ENCODE results near the gene SEMA5A.
A peak's percentile ranks its signal among the peaks of the same experiment; 100 is the strongest.

The SEMA5A gene

DNA sequence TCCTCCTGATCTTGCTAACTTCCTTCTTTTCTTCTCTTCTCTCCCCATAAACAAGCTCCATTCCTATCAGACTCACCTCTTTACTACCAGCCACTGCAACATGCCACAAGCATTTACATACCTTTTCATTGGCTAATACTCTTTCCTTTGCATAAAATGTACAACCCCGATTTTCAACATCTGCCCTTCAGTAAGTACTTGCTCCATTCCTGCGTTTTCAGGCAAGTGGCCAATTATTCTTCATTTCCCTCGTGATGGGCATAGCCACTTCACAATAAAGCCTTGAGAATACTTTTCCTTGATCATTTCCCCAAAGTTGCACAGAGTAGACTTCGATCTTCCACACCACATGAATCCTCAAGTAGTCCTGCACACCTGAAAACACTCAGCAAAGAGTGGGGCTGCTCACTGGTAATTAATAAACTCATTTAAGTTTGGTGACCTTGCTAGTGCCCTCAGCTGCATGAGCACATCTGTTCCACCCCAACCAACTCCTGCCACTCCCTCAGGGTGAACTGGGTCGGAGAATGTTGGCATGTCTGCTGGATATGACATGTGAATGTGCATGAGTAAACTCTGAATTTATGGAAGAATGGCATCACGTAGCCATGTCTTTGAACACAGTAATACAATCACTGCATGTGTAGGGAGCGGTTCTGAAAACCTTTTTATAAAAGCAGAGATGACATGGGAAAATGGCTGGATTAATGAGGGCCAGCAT, 535.8 kb downstream of the SEMA5A start:
- WGBS, 2 donors (ENCODE audit: extremely low coverage in 2 of 2, insufficient read length in 2 of 2, insufficient replicate concordance in 1 of 2), result no CpG with 5 or more reads among the region's 7 CpGs
- no peak overlapping the region for H3K14ac ChIP-seq (ENCODE audit: low read length)
- no peak overlapping the region for H3K4me2 ChIP-seq (ENCODE audit: insufficient read depth, low read length, poor library complexity, severe bottlenecking)
- no peak overlapping the region for H3K18ac ChIP-seq (ENCODE audit: low read length)
- H2BK12ac ChIP-seq (ENCODE audit: low read length), result no peak overlapping the region
- H2BK15ac ChIP-seq (ENCODE audit: low read length), result no peak overlapping the region
- no peak overlapping the region for H2AK5ac ChIP-seq (ENCODE audit: low read depth, low read length)
- no peak overlapping the region for H4K8ac ChIP-seq (ENCODE audit: low read depth, low read length)
- no peaks in the 10 kb centered on the region for H3K79me1 ChIP-seq (ENCODE audit: low read depth, low read length)
- no peak overlapping the region for H3K4me3 ChIP-seq (ENCODE audit: low read length in 2 of 2)
- peaks cover 0 to 3% (median 0%) of the 10 kb centered on the region in 3 experiments for H3K27me3 ChIP-seq (ENCODE audit: control insufficient read depth in 3 of 3, insufficient read depth in 3 of 3, low read depth in 1 of 3, low read length in 3 of 3)
- no peak overlapping the region for H3K27ac ChIP-seq (replicated peaks; ENCODE audit: low read length)
- peaks cover 0 to 2% of the 10 kb centered on the region in 2 donors for H3K9me3 ChIP-seq (replicated peaks in 1 of 2; ENCODE audit: control insufficient read depth in 2 of 2, insufficient read depth in 1 of 2, low read depth in 1 of 2, low read length in 2 of 2)
- H4K91ac ChIP-seq (ENCODE audit: low read depth, low read length, poor library complexity), result no peak overlapping the region
- no peaks in the 10 kb centered on the region for H3K36me3 ChIP-seq (replicated peaks in 1 of 2; ENCODE audit: control insufficient read depth in 2 of 2, insufficient read depth in 2 of 2, low read length in 2 of 2)
- H3K23ac ChIP-seq (ENCODE audit: low read depth, low read length, poor library complexity), result no peak overlapping the region
- H3K4me1 ChIP-seq (ENCODE audit: control insufficient read depth in 2 of 2, insufficient read depth in 1 of 2, low read depth in 1 of 2, low read length in 2 of 2), result no peaks in the 10 kb centered on the region
- H2AFZ ChIP-seq (ENCODE audit: low read length), result no peak overlapping the region
- no peak overlapping the region for H2BK120ac ChIP-seq (ENCODE audit: low read depth, low read length)
- DNase-seq (ENCODE audit: low spot score), result no peak
- H3K4ac ChIP-seq (ENCODE audit: low read length), result no peak overlapping the region
- no peak overlapping the region for H3K9ac ChIP-seq (ENCODE audit: low read depth, low read length, poor library complexity)
- H2BK5ac ChIP-seq (ENCODE audit: low read length), result no peak overlapping the region

DNA sequence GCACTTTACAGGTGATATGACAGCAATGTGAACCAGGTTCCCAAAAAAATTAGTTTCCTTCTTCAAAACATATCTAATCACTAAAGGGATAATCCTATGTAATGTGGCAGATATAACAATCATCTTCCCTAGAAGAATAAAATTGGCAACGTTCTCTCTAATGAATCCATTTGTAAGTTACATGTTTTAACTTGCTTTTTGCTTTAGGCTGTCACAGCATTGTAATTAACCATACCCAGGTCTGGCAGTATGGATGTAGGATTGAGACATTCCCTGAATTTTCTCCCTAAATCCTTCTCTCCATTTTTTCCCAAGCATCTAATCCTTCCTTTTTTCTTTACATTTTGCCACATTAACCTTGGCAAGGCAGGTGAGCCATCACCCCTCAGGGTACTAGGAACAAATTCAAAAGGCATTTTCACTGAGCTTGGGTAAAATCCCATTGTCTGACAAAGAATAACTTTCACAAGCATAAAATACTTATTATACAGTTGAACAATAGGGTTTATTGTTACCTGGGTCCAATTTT, 548.3 kb downstream of the SEMA5A start:
- Histone ChIP-seq H3K27me3 (ENCODE audit: control insufficient read depth in 3 of 3, insufficient read depth in 3 of 3, low read depth in 1 of 3, low read length in 3 of 3) (no peaks in the 10 kb centered on the region), H3K9me3 (replicated peaks in 1 of 2; ENCODE audit: control insufficient read depth in 2 of 2, insufficient read depth in 1 of 2, low read depth in 1 of 2, low read length in 2 of 2) (peaks cover 0 to 2% of the 10 kb centered on the region in 2 donors), H3K9ac (ENCODE audit: low read depth, low read length, poor library complexity) (no peak overlapping the region), H3K4me3 (ENCODE audit: low read length in 2 of 2) (no peak overlapping the region), H2BK12ac (ENCODE audit: low read length) (no peak overlapping the region), H3K79me1 (ENCODE audit: low read depth, low read length) (no peaks in the 10 kb centered on the region), H2AFZ (ENCODE audit: low read length) (no peak overlapping the region), H3K4me2 (ENCODE audit: insufficient read depth, low read length, poor library complexity, severe bottlenecking) (no peak overlapping the region), H2BK15ac (ENCODE audit: low read length) (no peak overlapping the region), H2BK120ac (ENCODE audit: low read depth, low read length) (no peak overlapping the region), H4K8ac (ENCODE audit: low read depth, low read length) (no peak overlapping the region), H4K91ac (ENCODE audit: low read depth, low read length, poor library complexity) (no peak overlapping the region), H2AK5ac (ENCODE audit: low read depth, low read length) (no peak overlapping the region), H3K4me1 (ENCODE audit: control insufficient read depth in 2 of 2, insufficient read depth in 1 of 2, low read depth in 1 of 2, low read length in 2 of 2) (peaks cover 0 to 4% of the 10 kb centered on the region in 2 donors), H3K18ac (ENCODE audit: low read length) (no peak overlapping the region), H3K27ac (replicated peaks; ENCODE audit: low read length) (no peak overlapping the region), H2BK5ac (ENCODE audit: low read length) (no peak overlapping the region), H3K23ac (ENCODE audit: low read depth, low read length, poor library complexity) (no peak overlapping the region), H3K4ac (ENCODE audit: low read length) (no peak overlapping the region), H3K14ac (ENCODE audit: low read length) (no peak overlapping the region), H3K36me3 (replicated peaks in 1 of 2; ENCODE audit: control insufficient read depth in 2 of 2, insufficient read depth in 2 of 2, low read length in 2 of 2) (no peaks in the 10 kb centered on the region)
- WGBS, 2 donors (ENCODE audit: extremely low coverage in 2 of 2, insufficient read length in 2 of 2, insufficient replicate concordance in 1 of 2), result no CpG with 5 or more reads among the region's 1 CpG
- DNase-seq (ENCODE audit: low spot score), result no peak

DNA sequence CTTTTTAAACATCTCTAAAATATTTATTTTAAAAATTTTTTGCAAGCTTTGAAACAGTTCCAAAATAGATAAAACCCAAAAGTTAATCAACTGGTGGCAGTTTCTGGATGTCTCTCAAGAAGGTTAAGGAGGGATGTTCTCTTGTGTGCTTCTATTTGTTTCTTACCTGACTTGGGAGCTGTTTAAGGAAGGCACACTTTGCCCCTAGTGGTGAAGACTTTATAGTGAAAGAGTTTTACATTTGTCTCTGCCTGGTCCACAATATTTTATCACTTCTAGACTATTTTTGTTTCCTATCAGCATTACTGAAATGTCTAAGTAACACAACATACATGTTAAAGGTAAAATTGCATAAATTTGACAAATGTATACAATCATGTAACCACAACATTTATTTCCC, 552.8 kb downstream of the SEMA5A start:
- Histone ChIP-seq H3K4me1 (ENCODE audit: control insufficient read depth in 2 of 2, insufficient read depth in 1 of 2, low read depth in 1 of 2, low read length in 2 of 2) (peaks cover 0 to 2% of the 10 kb centered on the region in 2 donors), H4K8ac (ENCODE audit: low read depth, low read length) (no peak overlapping the region), H2BK15ac (ENCODE audit: low read length) (no peak overlapping the region), H3K79me1 (ENCODE audit: low read depth, low read length) (no peaks in the 10 kb centered on the region), H3K4me3 (ENCODE audit: low read length in 2 of 2) (no peak overlapping the region), H3K4me2 (ENCODE audit: insufficient read depth, low read length, poor library complexity, severe bottlenecking) (no peak overlapping the region), H3K9ac (ENCODE audit: low read depth, low read length, poor library complexity) (no peak overlapping the region), H3K27me3 (ENCODE audit: control insufficient read depth in 3 of 3, insufficient read depth in 3 of 3, low read depth in 1 of 3, low read length in 3 of 3) (no peaks in the 10 kb centered on the region), H2BK120ac (ENCODE audit: low read depth, low read length) (no peak overlapping the region), H3K36me3 (replicated peaks in 1 of 2; ENCODE audit: control insufficient read depth in 2 of 2, insufficient read depth in 2 of 2, low read length in 2 of 2) (no peaks in the 10 kb centered on the region), H3K14ac (ENCODE audit: low read length) (no peak overlapping the region), H3K18ac (ENCODE audit: low read length) (no peak overlapping the region), H3K23ac (ENCODE audit: low read depth, low read length, poor library complexity) (no peak overlapping the region), H3K9me3 (replicated peaks in 1 of 2; ENCODE audit: control insufficient read depth in 2 of 2, insufficient read depth in 1 of 2, low read depth in 1 of 2, low read length in 2 of 2) (peaks cover 0 to 2% of the 10 kb centered on the region in 2 donors), H2AFZ (ENCODE audit: low read length) (no peak overlapping the region), H3K4ac (ENCODE audit: low read length) (no peak overlapping the region), H4K91ac (ENCODE audit: low read depth, low read length, poor library complexity) (no peak overlapping the region), H3K27ac (replicated peaks; ENCODE audit: low read length) (no peak overlapping the region), H2BK5ac (ENCODE audit: low read length) (no peak overlapping the region), H2AK5ac (ENCODE audit: low read depth, low read length) (no peak overlapping the region), H2BK12ac (ENCODE audit: low read length) (no peak overlapping the region)
- no peak for DNase-seq (ENCODE audit: low spot score)

Small RNAs within 50 kb of the gene (small RNA-seq; reads per million reads assigned to genes)
- gene MIR4636 (ENCODE audit: insufficient read depth), result 7.5 reads per million, percentile 42 among the genes with 10 or more reads in this experiment
- gene SNORD123 (ENCODE audit: insufficient read depth), result 554 reads per million, percentile 98 among the genes with 10 or more reads in this experiment
